Measurements from ENCODE around the gene CCDC6. TPM values are rescaled to one million over a fixed set of nuclear protein-coding genes. Genes with fewer than 3 reads are reported as not detected.

CCDC6 gene
- total and polyA plus RNA-seq, 9 of the 15 experiments (the other 6 are each of a cell fraction or from before 2014, with no cell fraction given), result 10.4 to 41.0 (median 20.9) TPM

GRCh38 chr10:59906417-59907202, at the start of gene CCDC6 (continued):
- no peak for TF ChIP-seq ZNF518B (CRISPR knock-in tag; IDR thresholded peaks at IDR 0.05)
- TF ChIP-seq MCM2 (IDR thresholded peaks at IDR 0.05; ENCODE audit: low read depth), result no peak
- peak; percentile 76; the same call in 1 of the 2 replicates for TF ChIP-seq HIVEP1 (CRISPR knock-in tag; IDR thresholded peaks at IDR 0.05)
- TF ChIP-seq PRPF4 (IDR thresholded peaks at IDR 0.05; ENCODE audit: insufficient read depth, low read depth, low read length, poor library complexity, severe bottlenecking), result no peak
- no peak for TF ChIP-seq KHSRP (IDR thresholded peaks at IDR 0.05)
- TF ChIP-seq CEBPB (tag; IDR thresholded peaks at IDR 0.05), result no peak
- peak; percentile 82 to 85 for TF ChIP-seq NRF1 (conservative IDR thresholded peaks at IDR 0.05 in 1 of 2, IDR thresholded peaks at IDR 0.05 in 1 of 2)
- peak in 1 of 2 experiments; percentile 66; a peak in 2 of 4 replicates for TF ChIP-seq SRF (CRISPR knock-in tag; IDR thresholded peaks at IDR 0.05)
- TF ChIP-seq ZNF121 (CRISPR knock-in tag; conservative IDR thresholded peaks at IDR 0.05), result no peak
- TF ChIP-seq SMARCA4 (IDR thresholded peaks at IDR 0.05), result no peak
- TF ChIP-seq SREBF1 (IDR thresholded peaks at IDR 0.05; ENCODE audit: borderline replicate concordance, low read depth, low read length), result no peak
- no peak for TF ChIP-seq ZNF354B (CRISPR knock-in tag; IDR thresholded peaks at IDR 0.05)
- TF ChIP-seq PRMT5 (CRISPR knock-in tag; IDR thresholded peaks at IDR 0.05), result no peak
- TF ChIP-seq NCOA4 (IDR thresholded peaks at IDR 0.05; ENCODE audit: partially characterized antibody), result no peak
- peak; percentile 56; the same call in 1 of the 2 replicates for TF ChIP-seq ETS1 (conservative IDR thresholded peaks at IDR 0.05; ENCODE audit: control insufficient read depth, low read depth, low read length)
- peak; percentile 81; the same call in 1 of the 2 replicates for TF ChIP-seq SAFB (IDR thresholded peaks at IDR 0.05; ENCODE audit: borderline replicate concordance, low read depth, low read length)
- TF ChIP-seq YBX1 (IDR thresholded peaks at IDR 0.05), result no peak
- no peak for TF ChIP-seq POLR2AphosphoS2 (IDR thresholded peaks at IDR 0.05; ENCODE audit: low read length)
- no peak for TF ChIP-seq SNAPC5 (CRISPR knock-in tag; IDR thresholded peaks at IDR 0.05)
- TF ChIP-seq ERF (CRISPR knock-in tag; IDR thresholded peaks at IDR 0.05), result peak; percentile 2; the same call in 1 of the 2 replicates
- TF ChIP-seq NFE2 (IDR thresholded peaks at IDR 0.05; ENCODE audit: low read depth), result peak; percentile 24; the same call in 1 of the 2 replicates
- no peak for TF ChIP-seq ETV6 (IDR thresholded peaks at IDR 0.05; ENCODE audit: borderline replicate concordance in 1 of 2, low read depth in 2 of 2, low read length in 1 of 2)
- no peak for TF ChIP-seq ETV6 (CRISPR knock-in tag; IDR thresholded peaks at IDR 0.05; ENCODE audit: borderline replicate concordance)
- TF ChIP-seq PHTF2 (CRISPR knock-in tag; IDR thresholded peaks at IDR 0.05), result no peak
- TF ChIP-seq KLF6 (CRISPR knock-in tag; IDR thresholded peaks at IDR 0.05; ENCODE audit: borderline replicate concordance), result peak; percentile 47; the same call in 1 of the 2 replicates
- no peak for TF ChIP-seq ZNF146 (CRISPR knock-in tag; IDR thresholded peaks at IDR 0.05; ENCODE audit: unreplicated experiment)
